K562 (cell line): ENCODE results near the gene KEL. TPM values are rescaled to one million over a fixed set of nuclear protein-coding genes. Genes with fewer than 3 reads are reported as not detected.

Experiments
- ATAC-seq: fragments of 200-7000 bp; cut with Tn5 transposase; 3 replicates; pipeline ENCODE4 v1.9.1; 2020; ENCODE audit warnings: moderate library complexity
- BruUV-seq: library from RNA; stranded (reverse); fragments of 400-500 nt; replicated peaks from 2 replicates; lab custom pipeline; 2021; lab: Mats Ljungman, UMichigan
- CTCF ChIA-PET: fragments of 300-600 bp; formaldehyde crosslinking; extraction: SDS; loops from one replicate; lab custom pipeline; 2021; ENCODE audit warnings: low intra/inter-chr PET ratio; lab: Yijun Ruan, JAX
- POLR2A ChIA-PET: fragments of 300-600, 350-650 bp; sonication (Branson Sonifier 250); formaldehyde crosslinking; extraction: SDS; loops from one replicate; lab custom pipeline; 2021; ENCODE audit warnings: antibody characterized with exemption, inconsistent platforms; lab: Yijun Ruan, JAX
- DNase-seq, 4 experiments: peaks; one replicate each; pipeline versions ENCODE4 v3.0.0 to v3.0.0-alpha.2; 2011 to 2018; ENCODE audit warnings: low spot score in 3 of 4, mixed read lengths in 3 of 4; ENCODE audit errors: extremely low read depth in 1 of 4
- FAIRE-seq: peaks from 2 replicates; lab custom pipeline; 2011; peaks lifted over from hg19 to GRCh38; lab: Jason Lieb, UNC
- H2AFZ ChIP-seq: 2 replicates; pipeline ENCODE4 v1.6.0; 2011; ENCODE audit warnings: low read depth, low read length, control low read depth, inconsistent platforms
- H3K27ac ChIP-seq: fragments of 200-600 bp; 3 replicates; pipeline ENCODE4 v1.8.0; 2011; ENCODE audit warnings: low read depth, mild to moderate bottlenecking, control low read depth, inconsistent platforms, low read length, moderate library complexity, mixed read lengths; ENCODE audit errors: extremely low read depth
- H3K27me3 ChIP-seq, 2 experiments: fragments of 300-600 bp in 1 of 2; 2 replicates in 1 of 2; 3 replicates in 1 of 2; pipeline versions ENCODE4 v1.6.0 to v1.8.0; 2011; ENCODE audit warnings: inconsistent platforms in 2 of 2, low read length in 2 of 2, mild to moderate bottlenecking in 1 of 2, mixed read lengths in 1 of 2, moderate library complexity in 1 of 2; ENCODE audit not compliant: control insufficient read depth in 2 of 2, insufficient read depth in 2 of 2
- H3K36me3 ChIP-seq: fragments of 300-600 bp; 3 replicates; pipeline ENCODE4 v1.8.0; 2011; ENCODE audit warnings: mild to moderate bottlenecking, low read length, inconsistent platforms; ENCODE audit not compliant: control insufficient read depth, insufficient read depth
- H3K4me1 ChIP-seq, 2 experiments: fragments of 200-600 bp in 1 of 2; replicated peaks in 1 of 2; 2 replicates in 1 of 2; 3 replicates in 1 of 2; pipeline versions ENCODE4 v1.5.1 to v1.8.0; 2011; ENCODE audit warnings: inconsistent platforms in 2 of 2, low read length in 2 of 2, mild to moderate bottlenecking in 1 of 2, mixed read lengths in 1 of 2, moderate library complexity in 1 of 2; ENCODE audit not compliant: control insufficient read depth in 2 of 2, insufficient read depth in 2 of 2
- H3K4me2 ChIP-seq: 2 replicates; pipeline ENCODE4 v1.6.1; 2011; ENCODE audit warnings: low read length, control low read depth, inconsistent platforms, mixed read lengths; ENCODE audit not compliant: insufficient read depth
- H3K4me3 ChIP-seq: fragments of 200-600 bp; sonication (generic), shearing (Covaris generic); 2 replicates; pipeline ENCODE4 v1.5.1; 2016; ENCODE audit warnings: control low read depth, inconsistent platforms
- H3K79me2 ChIP-seq: fragments of 200-600 bp; 3 replicates; pipeline ENCODE4 v1.8.0; 2011; ENCODE audit warnings: low read length, inconsistent platforms; ENCODE audit not compliant: control insufficient read depth, insufficient read depth
- H3K9ac ChIP-seq, 2 experiments: 2 replicates each; pipeline versions ENCODE4 v1.6.0 to v1.6.1; 2011; ENCODE audit warnings: low read depth in 2 of 2, low read length in 2 of 2, control low read depth in 1 of 2, inconsistent platforms in 1 of 2, mild to moderate bottlenecking in 1 of 2, mixed read lengths in 1 of 2; ENCODE audit not compliant: insufficient read depth in 1 of 2
- H3K9me1 ChIP-seq: one replicate; pipeline ENCODE4 v1.6.0; 2011; ENCODE audit warnings: inconsistent platforms, mild to moderate bottlenecking, low read length, moderate library complexity; ENCODE audit not compliant: control insufficient read depth, insufficient read depth
- H3K9me3 ChIP-seq: replicated peaks from 2 replicates; pipeline ENCODE4 v1.5.1; 2011; ENCODE audit warnings: low read depth, low read length, inconsistent platforms; ENCODE audit not compliant: control insufficient read depth, insufficient read depth
- H4K20me1 ChIP-seq: replicated peaks from 2 replicates; pipeline ENCODE4 v1.6.1; 2011; ENCODE audit warnings: low read length, inconsistent platforms, mixed read lengths; ENCODE audit not compliant: control insufficient read depth, insufficient read depth
- C11orf30 ChIP-seq: fragments of 450-650 bp; IDR thresholded peaks from 2 replicates; pipeline ENCODE4 v1.6.1; 2016; ENCODE audit warnings: low read depth, mild to moderate bottlenecking
- GMEB1 ChIP-seq: fragments of 250-450 bp; sonication (Bioruptor Pico); IDR thresholded peaks from 2 replicates; pipeline ENCODE4 v1.4.0; 2020; ENCODE audit warnings: mild to moderate bottlenecking
- MAFG ChIP-seq: fragments of 450-650 bp; conservative IDR thresholded peaks from 2 replicates; pipeline ENCODE4 v1.6.1; 2016; ENCODE audit warnings: missing genetic modification characterization, missing compliant biosample characterization
- SMARCE1 ChIP-seq: fragments of 450-650 bp; IDR thresholded peaks from 2 replicates; pipeline ENCODE4 v1.7.1; 2016; ENCODE audit warnings: mild to moderate bottlenecking
- TEAD4 ChIP-seq, 2 experiments: sonication (generic) in 1 of 2; formaldehyde crosslinking in 1 of 2; IDR thresholded peaks; 2 replicates each; pipeline versions ENCODE4 v1.6.1 to v1.8.0; 2012 to 2022; ENCODE audit warnings: borderline replicate concordance in 1 of 2, inconsistent platforms in 1 of 2, low read length in 1 of 2, mild to moderate bottlenecking in 1 of 2, missing genetic modification reagents in 1 of 2
- ZNF316 ChIP-seq: fragments of 450-650 bp; IDR thresholded peaks from 2 replicates; pipeline ENCODE4 v1.6.1; 2016
- WGBS: fragments of 100-300 bp; shearing (Covaris generic); methylation state at CpG from one replicate; pipeline ENCODE4 v1.1.6; 2016; ENCODE audit warnings: low coverage, mixed read lengths; ENCODE audit not compliant: insufficient coverage; ENCODE audit errors: missing lambda C conversion rate; 5-methylcytosine and 5-hydroxymethylcytosine counted together
- in situ Hi-C: fragments of 300-500 bp; cut with MboI; formaldehyde crosslinking; loops from 4 replicates; pipeline ENCODE4 v1.15.0; 2018; ENCODE audit warnings: inconsistent platforms, mixed read lengths
- intact Hi-C: fragments of 100-400 bp; cut with micrococcal nuclease; formaldehyde crosslinking; loops from 2 replicates; pipeline ENCODE4 v1.14.2; 2022
- polyA plus RNA-seq, 8 experiments: library from polyadenylated mRNA; depleted of rRNA in 4 of 8; stranded (reverse) in 5 of 8; unstranded in 3 of 8; fragments of >200 nt; fragmentation: Nextera tagmentation in 2 of 8; fragmentation: Illumina TruSeq in 1 of 8; extraction: Ambion mirVana in 2 of 8; extraction: Trizol in 1 of 8; gene quantifications; 2 replicates each; pipeline versions ENCODE4 v1.2.1 to v1.2.3, GENCODE V29; 2011 to 2014; ENCODE audit warnings: inconsistent platforms in 1 of 8, missing spikeins in 1 of 8
- total RNA-seq, 7 experiments: library from RNA; depleted of rRNA in 6 of 7; stranded (reverse); fragments of >200 nt in 6 of 7; fragmentation: Illumina TruSeq in 2 of 7; extraction: Trizol in 2 of 7; gene quantifications; 2 replicates each; pipeline versions ENCODE4 v1.2.1 to v1.2.3, GENCODE V29; 2011 to 2021; ENCODE audit warnings: low replicate concordance in 1 of 7

The KEL gene
- total and polyA plus RNA-seq, 9 of the 15 experiments (the other 6 are each of a cell fraction or from before 2014, with no cell fraction given): 9.0 to 47.4 (median 22.2) TPM

- in situ Hi-C loops: loop anchor here (5.0 to 25.0 kb wide), 2 partner anchors 123 to 363 kb away; no protein-coding TSS in a partner anchor
- Histone ChIP-seq H2AFZ (no peak overlapping the region), H3K4me1 (peaks cover 0 to 4% of the 10 kb centered on the region in 2 experiments; a peak in 2 of 5 replicates), H3K27ac (no peak overlapping the region), H3K79me2 (no peaks in the 10 kb centered on the region), H3K9ac (no peak overlapping the region), H3K27me3 (peaks cover 0 to 5% of the 10 kb centered on the region in 2 experiments; a peak in 1 of 5 replicates), H4K20me1 (no peaks in the 10 kb centered on the region), H3K9me3 (no peaks in the 10 kb centered on the region), H3K4me3 (no peak overlapping the region), H3K9me1 (no peaks in the 10 kb centered on the region), H3K36me3 (no peaks in the 10 kb centered on the region), H3K4me2 (no peak overlapping the region)
- ATAC-seq (no peak), DNase-seq (no peak), FAIRE-seq (no peak)
- intact Hi-C loops: loop anchor here (5.0 kb wide), 1 partner anchor 368 kb away; no protein-coding TSS in a partner anchor
- POLR2A ChIA-PET: interaction anchor here (1.0 to 1.1 kb wide), 2 partner anchors 56 to 132 kb away, joined by 3 read pairs; no protein-coding TSS in a partner anchor
- CTCF ChIA-PET: interaction anchor here (1.7 to 5.1 kb wide), 3 partner anchors 91 to 147 kb away, joined by 6 to 65 read pairs (median 52); partner anchors contain the start of gene EPHB6
- 4% methylated on average over 2 of the region's 2 CpGs for WGBS
- BruUV-seq: no TSS peak
- no peak for TF ChIP-seq GMEB1
- TF ChIP-seq ZNF316: peak; percentile 76
- TF ChIP-seq C11orf30: peak; percentile 57
- no peak for TF ChIP-seq TEAD4 (IDR thresholded peaks at IDR 0.05; ENCODE audit: low read length)
- no peak for TF ChIP-seq TEAD4 (CRISPR knock-in tag; IDR thresholded peaks at IDR 0.05; ENCODE audit: borderline replicate concordance)
- TF ChIP-seq MAFG: peak; percentile 32; the same call in 1 of the 2 replicates
- TF ChIP-seq SMARCE1: no peak
Measured at GRCh38 chr7:143000648-143001047, 38.5 kb upstream of the KEL start.
